Loucy (cell line): ENCODE data around the gene PHF14.

ENCODE experiments used
- CTCF ChIP-seq: fragments of 200-600 bp; sonication (generic); conservative IDR thresholded peaks from 2 replicates; pipeline ENCODE4 v1.5.1; 2014; ENCODE audit warnings: mild to moderate bottlenecking, antibody characterized with exemption, low read length
- EZH2phosphoT487 ChIP-seq: fragments of 200-600 bp; IDR thresholded peaks from 2 replicates; pipeline ENCODE4 v1.6.1; 2018; ENCODE audit warnings: antibody characterized with exemption, mild to moderate bottlenecking, moderate library complexity, borderline replicate concordance

GRCh38 chr7:10950494-10950893 lies 23.2 kb upstream of the PHF14 start:
- TF ChIP-seq CTCF: no peak
- TF ChIP-seq EZH2phosphoT487: no peak
